Neuron (in vitro differentiated cells): ENCODE measurements around the gene GTF2IRD1.

ENCODE experiments used
- H2AFZ ChIP-seq: one replicate; pipeline ENCODE4 v1.6.1; 2013; ENCODE audit warnings: low read depth, mild to moderate bottlenecking, inconsistent platforms, low read length, moderate library complexity
- H3K27me3 ChIP-seq: one replicate; pipeline ENCODE4 v1.6.1; 2013; ENCODE audit warnings: low read length; ENCODE audit not compliant: insufficient read depth
- H3K36me3 ChIP-seq: one replicate; pipeline ENCODE4 v1.6.1; 2013; ENCODE audit warnings: low read length; ENCODE audit not compliant: insufficient read depth
- H3K4me1 ChIP-seq: one replicate; pipeline ENCODE4 v1.6.1; 2013; ENCODE audit warnings: low read length; ENCODE audit not compliant: insufficient read depth
- H3K4me3 ChIP-seq: 2 replicates; pipeline ENCODE4 v1.5.1; 2013; ENCODE audit warnings: mild to moderate bottlenecking, low read length, moderate library complexity
- H3K9me3 ChIP-seq: one replicate; pipeline ENCODE4 v1.6.1; 2013; ENCODE audit warnings: low read length

Gene GTF2IRD1

DNA sequence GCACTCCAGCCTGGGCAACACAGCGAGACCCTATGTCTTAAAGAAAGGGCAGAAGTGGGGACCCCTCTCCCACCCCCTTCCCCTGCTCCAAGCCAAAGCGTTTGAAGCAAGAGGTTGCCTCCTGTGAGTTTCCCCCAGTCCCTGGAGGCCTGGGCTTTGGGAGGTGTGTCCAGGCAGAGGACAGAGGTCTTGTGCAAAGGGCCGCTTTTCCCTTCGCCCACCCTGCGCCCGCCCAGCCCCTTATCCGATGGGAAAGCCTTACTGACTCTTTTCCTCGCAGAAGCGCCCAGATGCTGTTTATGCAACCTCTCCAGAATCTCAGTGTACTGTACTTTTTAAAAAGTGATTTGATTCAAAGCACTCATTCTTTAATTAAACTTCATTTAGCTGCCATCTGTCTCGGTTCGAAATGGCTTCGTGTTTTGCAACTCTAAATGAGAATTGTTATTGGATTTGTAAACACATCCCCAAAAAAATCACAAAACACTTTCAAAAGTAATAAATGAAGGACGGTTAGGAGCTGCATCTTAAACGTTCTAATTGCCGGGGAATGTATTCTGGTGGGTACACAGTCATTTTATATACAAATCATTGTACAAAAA, 153.3 kb downstream of the GTF2IRD1 start:
- H3K4me3 ChIP-seq: no peak overlapping the region
- no peaks in the 10 kb centered on the region for H3K27me3 ChIP-seq
- H3K9me3 ChIP-seq: no peaks in the 10 kb centered on the region
- no peaks in the 10 kb centered on the region for H3K4me1 ChIP-seq
- peaks cover 21% of the 10 kb centered on the region for H3K36me3 ChIP-seq
- no peak overlapping the region for H2AFZ ChIP-seq

DNA sequence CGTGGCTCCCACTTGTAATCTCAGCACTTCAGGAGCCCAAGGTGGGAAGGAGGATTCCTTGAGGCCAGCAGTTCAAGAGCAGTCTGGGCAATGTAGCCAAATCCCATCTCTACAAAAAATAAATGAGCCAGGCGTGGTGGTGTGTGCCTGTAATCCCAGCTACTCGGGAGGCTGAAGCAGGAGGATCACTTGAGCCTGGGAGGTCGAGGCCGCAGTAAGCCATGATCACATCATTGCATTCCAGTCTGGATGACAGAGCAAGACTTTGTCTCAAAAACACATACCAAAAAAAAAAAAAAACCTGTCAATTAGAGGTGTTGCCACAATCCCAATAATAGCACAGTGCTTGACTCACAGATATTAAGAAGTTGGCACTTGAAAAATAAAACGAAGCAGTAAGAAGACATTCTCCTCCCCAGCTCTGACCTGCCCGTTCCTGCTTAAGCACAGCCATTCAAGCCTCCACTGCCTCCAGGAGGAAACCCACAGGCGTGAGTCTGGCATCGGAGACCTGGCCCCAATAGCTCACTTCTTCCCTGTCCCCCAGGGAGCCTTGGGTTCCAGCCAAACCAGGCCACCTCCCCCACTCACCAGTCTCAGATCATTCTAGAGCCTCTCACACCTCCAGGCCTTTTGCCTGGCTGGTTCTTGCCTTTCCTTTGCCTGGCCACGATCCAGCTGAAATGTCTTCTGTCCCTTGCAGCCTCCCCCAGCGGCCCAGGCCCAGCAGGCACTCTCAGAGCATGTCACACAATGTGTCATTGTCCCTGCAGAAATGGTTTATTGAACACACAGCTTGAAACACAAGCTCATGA, 158.5 kb downstream of the GTF2IRD1 start:
- no peak overlapping the region for H3K4me3 ChIP-seq
- no peaks in the 10 kb centered on the region for H3K9me3 ChIP-seq
- H2AFZ ChIP-seq: no peak overlapping the region
- H3K4me1 ChIP-seq: peaks cover 6% of the 10 kb centered on the region
- H3K36me3 ChIP-seq: no peaks in the 10 kb centered on the region
- H3K27me3 ChIP-seq: no peaks in the 10 kb centered on the region

DNA sequence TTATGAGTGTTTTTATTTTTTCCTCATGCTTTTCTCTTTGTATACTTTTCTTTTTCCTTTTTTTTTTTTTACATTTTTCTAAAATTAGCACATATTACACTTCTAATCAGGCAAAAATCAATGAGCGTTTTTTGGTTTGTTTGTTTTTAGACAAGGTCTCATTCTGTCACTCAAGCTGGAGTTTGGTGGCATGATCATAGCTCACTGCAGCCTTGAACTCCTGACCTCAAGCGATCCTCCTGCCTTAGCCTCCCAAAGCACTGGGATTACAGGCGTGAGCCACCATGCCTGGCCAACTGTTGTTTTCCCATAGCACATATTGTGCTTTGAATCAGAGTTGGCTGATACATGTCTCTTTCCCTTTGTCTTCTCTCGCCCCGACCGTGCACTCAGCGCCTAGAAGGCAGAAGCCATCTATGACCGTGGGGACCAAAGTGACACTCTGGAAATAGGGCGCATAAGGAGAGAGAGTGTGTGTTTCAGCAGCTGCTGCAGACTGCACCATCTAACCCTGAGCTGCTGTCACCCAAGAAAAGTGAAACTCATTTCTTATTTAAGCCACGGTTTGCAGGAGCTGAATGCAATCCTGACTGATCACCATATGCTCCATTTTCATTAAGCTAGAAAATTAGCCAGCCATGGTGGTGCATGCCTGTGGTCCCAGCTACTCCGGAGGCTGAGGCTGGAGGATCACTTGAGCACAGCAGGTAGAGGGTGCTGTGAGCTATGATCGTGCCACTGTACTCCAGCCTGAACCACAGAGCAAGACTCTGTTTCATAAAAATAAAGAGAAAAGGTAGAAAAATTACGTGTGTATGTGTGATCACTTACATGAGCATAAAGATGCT, 162.5 kb downstream of the GTF2IRD1 start:
- no peaks in the 10 kb centered on the region for H3K9me3 ChIP-seq
- no peaks in the 10 kb centered on the region for H3K27me3 ChIP-seq
- H3K4me1 ChIP-seq: peaks cover 11% of the 10 kb centered on the region
- no peaks in the 10 kb centered on the region for H3K36me3 ChIP-seq
- H2AFZ ChIP-seq: no peak overlapping the region
- no peak overlapping the region for H3K4me3 ChIP-seq

DNA sequence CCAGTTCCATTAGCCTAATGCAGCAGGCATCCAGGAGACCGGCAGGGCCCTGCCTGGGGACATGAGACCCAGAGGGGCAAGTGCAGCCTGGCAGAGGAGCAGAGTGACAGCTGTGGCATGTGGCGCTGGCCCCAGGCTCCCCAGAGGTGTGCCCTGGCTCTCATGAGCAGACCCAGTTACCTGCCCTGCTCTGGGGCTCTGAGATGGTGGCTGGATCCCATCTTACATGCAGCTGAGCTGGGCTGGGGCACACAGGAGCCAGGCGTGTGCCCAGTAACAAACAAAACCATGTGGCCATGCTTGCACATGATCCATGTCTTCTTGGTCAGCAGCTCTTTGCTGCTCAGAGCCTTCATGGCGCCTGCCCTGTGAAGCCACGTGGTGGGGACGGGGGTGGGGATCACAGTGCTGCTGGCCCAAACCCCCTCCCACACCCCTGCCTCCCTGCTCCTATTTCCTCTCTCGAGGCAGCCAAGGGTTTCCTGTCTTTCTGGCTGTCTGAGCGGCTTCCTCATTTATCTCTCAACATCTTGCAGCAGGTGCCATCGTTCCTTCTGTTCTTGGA, 163.6 kb downstream of the GTF2IRD1 start:
- Histone ChIP-seq H2AFZ (no peak overlapping the region), H3K4me1 (peaks cover 10% of the 10 kb centered on the region), H3K4me3 (no peak overlapping the region), H3K36me3 (no peaks in the 10 kb centered on the region), H3K27me3 (no peaks in the 10 kb centered on the region), H3K9me3 (no peaks in the 10 kb centered on the region)

DNA sequence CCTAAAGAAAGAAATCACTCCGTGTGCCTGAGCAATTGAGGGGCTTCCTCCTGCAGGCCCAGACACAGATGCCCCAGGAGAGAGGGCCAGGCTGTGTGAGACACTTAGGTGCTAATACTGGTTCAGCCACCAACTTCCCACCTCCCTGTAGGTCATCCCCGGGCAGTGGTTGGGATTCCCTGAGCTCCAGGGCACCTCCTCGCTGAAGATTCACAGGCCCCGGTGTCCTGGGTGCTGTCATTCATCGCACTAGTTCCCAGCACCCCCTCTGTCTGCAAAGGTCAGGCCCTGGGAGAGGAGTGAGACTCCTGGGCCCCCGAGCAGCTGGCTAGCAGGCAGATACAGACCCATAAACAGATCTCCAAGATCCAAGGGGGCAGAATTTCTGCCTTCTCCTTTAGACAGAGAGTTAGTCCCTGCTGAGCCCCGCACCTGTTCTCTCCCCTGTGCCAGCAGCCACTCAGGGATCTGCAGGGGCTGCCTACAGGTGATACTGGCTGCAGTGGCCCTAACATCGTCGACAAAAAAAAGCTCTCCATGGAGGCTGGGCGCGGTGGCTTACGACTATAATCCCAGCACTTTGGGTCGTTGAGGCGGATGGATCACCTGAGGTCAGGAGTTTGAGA, 165.6 kb downstream of the GTF2IRD1 start:
- Histone ChIP-seq H3K4me1 (peaks cover 5% of the 10 kb centered on the region), H3K27me3 (no peaks in the 10 kb centered on the region), H3K36me3 (no peaks in the 10 kb centered on the region), H3K9me3 (no peaks in the 10 kb centered on the region), H2AFZ (peak overlapping the region; percentile 31), H3K4me3 (no peak overlapping the region)

DNA sequence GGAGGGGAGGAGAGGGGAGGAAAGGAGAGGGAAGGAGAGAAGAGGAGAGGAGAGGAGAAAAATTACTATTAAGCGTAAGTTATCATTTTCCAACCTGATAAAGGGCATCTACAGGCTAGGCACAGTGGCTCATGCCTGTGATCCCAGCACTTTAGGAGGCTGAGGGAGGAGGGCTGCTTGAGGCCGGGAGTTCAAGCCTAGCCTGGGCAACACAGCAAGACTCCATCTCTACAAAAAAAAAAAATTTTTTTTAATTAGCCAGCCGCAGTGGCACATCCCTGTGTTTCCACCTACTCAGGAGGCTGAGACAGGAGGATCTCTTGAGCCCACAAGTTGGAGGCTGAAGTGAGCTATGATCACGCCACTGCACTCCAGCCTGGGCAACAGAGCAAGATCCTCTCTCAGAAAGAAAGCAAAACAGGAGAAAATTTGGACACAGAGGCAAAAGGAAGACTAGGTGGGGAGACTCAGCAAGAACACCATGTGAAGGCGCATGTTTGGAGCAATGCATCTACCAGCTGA, 168.6 kb downstream of the GTF2IRD1 start:
- Histone ChIP-seq H2AFZ (no peak overlapping the region), H3K27me3 (no peaks in the 10 kb centered on the region), H3K9me3 (no peaks in the 10 kb centered on the region), H3K4me1 (peaks cover 5% of the 10 kb centered on the region), H3K36me3 (no peaks in the 10 kb centered on the region), H3K4me3 (no peak overlapping the region)

DNA sequence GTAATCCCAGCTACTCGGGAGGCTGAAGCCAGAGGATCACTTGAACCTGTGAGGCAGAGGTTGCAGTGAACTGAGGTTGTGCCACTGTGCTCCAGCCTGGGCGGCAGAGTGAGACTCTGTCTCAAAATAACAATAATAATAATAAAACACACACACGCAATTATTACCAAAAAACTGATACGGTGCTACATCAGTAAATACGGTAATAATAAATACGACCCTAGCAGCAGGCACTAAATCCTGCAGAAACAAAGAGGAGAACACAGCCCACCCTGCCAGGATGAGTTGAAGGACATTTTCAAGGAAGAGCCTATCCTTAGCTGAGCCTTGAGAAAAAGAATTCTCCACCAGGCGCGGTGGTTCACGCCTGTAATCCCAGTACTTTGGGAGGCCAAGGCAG, 169.4 kb downstream of the GTF2IRD1 start:
- peaks cover 12% of the 10 kb centered on the region for H3K4me1 ChIP-seq
- no peaks in the 10 kb centered on the region for H3K9me3 ChIP-seq

DNA sequence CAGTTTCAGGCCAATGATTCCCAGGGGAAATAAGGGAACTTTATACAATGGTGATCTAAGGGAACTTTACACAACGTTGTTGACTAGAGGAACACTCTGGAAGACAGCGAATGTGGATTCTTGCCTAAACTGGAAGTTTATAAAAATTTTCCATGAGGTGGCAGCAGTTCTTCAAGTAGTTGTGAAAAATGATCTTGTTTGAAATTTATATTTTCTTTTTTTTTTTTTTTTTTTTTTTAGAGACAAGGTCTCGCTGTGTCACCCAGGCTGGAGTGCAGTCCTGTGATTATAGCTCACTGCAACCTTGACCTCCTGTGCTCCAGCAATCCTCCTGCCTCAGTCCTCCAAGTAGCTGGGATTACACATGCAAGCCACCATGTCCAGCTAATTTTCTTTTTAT, 171.7 kb downstream of the GTF2IRD1 start:
- no peaks in the 10 kb centered on the region for H3K27me3 ChIP-seq
- peaks cover 7% of the 10 kb centered on the region for H3K4me1 ChIP-seq
- no peaks in the 10 kb centered on the region for H3K9me3 ChIP-seq
- no peak overlapping the region for H3K4me3 ChIP-seq
- H3K36me3 ChIP-seq: no peaks in the 10 kb centered on the region
- no peak overlapping the region for H2AFZ ChIP-seq

More for the DNA sequence above, 169.4 kb downstream of the GTF2IRD1 start:
- Histone ChIP-seq H3K27me3 (no peaks in the 10 kb centered on the region), H2AFZ (no peak overlapping the region), H3K36me3 (no peaks in the 10 kb centered on the region), H3K4me3 (no peak overlapping the region)

DNA sequence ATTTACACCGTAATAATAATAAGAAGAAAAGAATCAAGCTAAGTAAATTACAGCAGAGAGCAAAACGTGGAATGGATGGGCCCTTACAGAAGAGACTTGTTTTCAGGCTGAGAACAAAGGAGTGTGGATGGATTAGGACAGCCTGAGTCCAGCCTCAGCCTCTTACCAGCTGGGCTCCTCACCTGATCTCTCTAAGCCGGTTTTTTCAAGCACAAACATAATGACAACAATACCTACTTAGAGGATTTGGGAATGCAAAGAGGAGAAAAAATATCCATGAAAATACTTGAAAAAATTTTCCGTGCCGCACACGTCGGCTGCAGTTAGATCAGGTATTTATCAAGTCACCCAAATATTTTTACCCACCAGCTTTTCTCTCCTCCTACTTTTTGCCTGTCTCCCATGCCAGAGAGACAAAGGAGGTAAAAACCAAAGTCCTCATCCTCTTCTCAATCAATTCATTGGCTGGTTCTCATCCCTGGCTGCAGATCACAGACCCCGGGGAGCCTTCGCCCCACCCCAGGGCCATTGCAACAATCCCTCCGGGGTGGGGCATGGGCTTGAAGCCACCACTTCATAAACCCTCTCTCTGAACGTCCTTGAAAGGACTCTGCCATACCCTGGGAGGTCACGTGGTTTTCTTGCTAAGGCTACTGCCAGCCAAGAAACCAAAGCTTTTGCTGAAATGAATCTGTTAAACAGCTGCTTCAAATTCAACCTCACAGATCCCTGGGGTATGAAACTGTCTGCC, 174.1 kb downstream of the GTF2IRD1 start:
- Histone ChIP-seq H2AFZ (peak overlapping the region; percentile 70), H3K4me3 (no peak overlapping the region), H3K36me3 (no peaks in the 10 kb centered on the region), H3K9me3 (no peaks in the 10 kb centered on the region), H3K4me1 (peaks cover 7% of the 10 kb centered on the region), H3K27me3 (no peaks in the 10 kb centered on the region)

DNA sequence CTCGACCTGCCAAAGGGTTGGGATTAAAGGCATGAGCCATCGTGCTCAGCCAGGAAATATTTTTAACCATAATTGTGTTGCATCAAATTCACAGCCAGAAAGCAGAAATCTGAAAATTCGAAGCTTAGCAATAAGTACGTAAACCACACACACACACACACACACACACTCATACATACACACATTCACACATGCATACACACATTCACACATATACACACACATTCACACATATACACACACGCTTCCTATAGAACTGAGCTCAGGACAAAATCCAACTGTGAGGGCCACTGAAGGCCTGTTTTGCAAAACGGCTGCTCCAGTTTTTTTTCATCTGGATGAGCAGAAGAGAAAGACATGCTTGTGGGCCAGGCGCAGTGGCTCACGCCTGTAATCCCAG, 178.8 kb downstream of the GTF2IRD1 start:
- no peaks in the 10 kb centered on the region for H3K9me3 ChIP-seq
- H3K4me1 ChIP-seq: peaks cover 6% of the 10 kb centered on the region
- no peaks in the 10 kb centered on the region for H3K36me3 ChIP-seq
- no peak overlapping the region for H2AFZ ChIP-seq
- H3K4me3 ChIP-seq: no peak overlapping the region
- no peaks in the 10 kb centered on the region for H3K27me3 ChIP-seq

DNA sequence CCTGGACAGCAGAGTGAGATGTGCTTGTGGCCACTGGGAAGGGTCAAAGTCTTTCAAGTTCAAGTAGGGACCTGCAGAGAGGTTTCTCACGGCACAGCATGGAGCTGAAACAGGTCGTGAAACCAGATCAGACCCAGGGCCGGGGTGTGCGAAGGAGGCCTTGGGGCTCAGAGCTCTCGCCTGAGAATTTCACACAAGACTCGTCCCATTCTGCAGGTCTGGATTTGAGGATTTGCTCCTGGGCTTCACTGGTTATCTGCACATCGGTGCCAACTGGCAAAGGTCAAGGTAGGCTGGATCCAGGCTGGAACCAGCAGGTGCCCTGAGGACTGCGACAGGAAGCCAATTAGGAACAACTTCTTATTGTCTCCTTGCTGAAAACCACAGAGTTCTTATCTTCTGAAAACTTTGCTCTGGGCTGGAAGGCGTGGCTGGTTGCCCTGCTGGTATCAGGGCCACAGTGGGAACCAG, 179.8 kb downstream of the GTF2IRD1 start:
- Histone ChIP-seq H3K4me1 (no peaks in the 10 kb centered on the region), H3K4me3 (no peak overlapping the region), H3K36me3 (no peaks in the 10 kb centered on the region), H3K27me3 (no peaks in the 10 kb centered on the region), H3K9me3 (no peaks in the 10 kb centered on the region), H2AFZ (no peak overlapping the region)

DNA sequence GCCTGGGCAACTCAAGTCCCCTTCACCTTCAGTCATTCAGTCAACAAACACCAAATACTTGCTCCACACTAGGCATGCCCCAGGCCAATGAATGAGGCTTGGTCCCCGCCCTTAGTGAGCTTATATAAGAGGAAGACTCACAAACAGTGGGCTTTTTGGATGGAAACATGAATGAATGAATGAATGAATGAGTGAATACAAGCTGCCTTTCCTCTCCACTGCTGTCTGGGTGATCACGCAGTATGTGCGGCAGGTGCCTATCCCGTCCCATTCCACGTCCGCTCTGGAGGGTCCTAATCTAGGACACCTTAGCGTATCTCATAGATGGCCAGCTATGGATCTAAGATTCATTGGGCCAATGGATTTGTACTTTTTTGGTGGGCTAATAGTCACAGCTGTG, 184.0 kb downstream of the GTF2IRD1 start:
- H3K27me3 ChIP-seq: no peaks in the 10 kb centered on the region
- H3K9me3 ChIP-seq: no peaks in the 10 kb centered on the region
- no peaks in the 10 kb centered on the region for H3K4me1 ChIP-seq
- no peak overlapping the region for H3K4me3 ChIP-seq
- H3K36me3 ChIP-seq: no peaks in the 10 kb centered on the region
- H2AFZ ChIP-seq: no peak overlapping the region
